WERI-Rb-1 (cell line): ENCODE data around the gene ENTPD1.
A peak's percentile ranks its signal among the peaks of the same experiment; 100 is the strongest.

Experiments
- DNase-seq: peaks from one replicate; pipeline ENCODE4 v3.0.0-alpha.2; 2020
- H3K27ac ChIP-seq: fragments of 250-450 bp; sonication (Bioruptor Pico); 2 replicates; pipeline ENCODE4 v1.5.1; 2020; ENCODE audit warnings: mild to moderate bottlenecking, moderate library complexity
- H3K27me3 ChIP-seq: fragments of 250-450 bp; sonication (Bioruptor Pico); 2 replicates; pipeline ENCODE4 v1.5.1; 2021; ENCODE audit warnings: mild to moderate bottlenecking, low read depth, moderate library complexity; ENCODE audit not compliant: insufficient read depth, severe bottlenecking
- H3K36me3 ChIP-seq: fragments of 250-450 bp; sonication (Bioruptor Pico); 2 replicates; pipeline ENCODE4 v1.5.1; 2020; ENCODE audit warnings: mild to moderate bottlenecking, moderate library complexity
- H3K4me3 ChIP-seq: 2 replicates; pipeline ENCODE4 v1.5.1; 2011; ENCODE audit warnings: low read depth, mild to moderate bottlenecking, control low read depth, low read length
- H3K9me3 ChIP-seq: fragments of 250-450 bp; sonication (Bioruptor Pico); 2 replicates; pipeline ENCODE4 v1.5.1; 2021; ENCODE audit warnings: mild to moderate bottlenecking, moderate library complexity; ENCODE audit not compliant: severe bottlenecking
- TF ChIP-seq, protein P1 (sequence below): IDR thresholded peaks from 2 replicates; pipeline ENCODE4 v1.5.1; 2011; ENCODE audit warnings: low read depth, mild to moderate bottlenecking, control low read depth, inconsistent platforms, low read length

The ENTPD1 gene

GRCh38 chr10:95837783-95838182 is 81.8 kb downstream of the ENTPD1 start:
- Histone ChIP-seq H3K36me3 (no peaks in the 10 kb centered on the region), H3K27ac (no peak overlapping the region), H3K4me3 (no peak overlapping the region), H3K9me3 (no peaks in the 10 kb centered on the region), H3K27me3 (no peaks in the 10 kb centered on the region)
- no peak for DNase-seq
- TF ChIP-seq, protein P1, sequence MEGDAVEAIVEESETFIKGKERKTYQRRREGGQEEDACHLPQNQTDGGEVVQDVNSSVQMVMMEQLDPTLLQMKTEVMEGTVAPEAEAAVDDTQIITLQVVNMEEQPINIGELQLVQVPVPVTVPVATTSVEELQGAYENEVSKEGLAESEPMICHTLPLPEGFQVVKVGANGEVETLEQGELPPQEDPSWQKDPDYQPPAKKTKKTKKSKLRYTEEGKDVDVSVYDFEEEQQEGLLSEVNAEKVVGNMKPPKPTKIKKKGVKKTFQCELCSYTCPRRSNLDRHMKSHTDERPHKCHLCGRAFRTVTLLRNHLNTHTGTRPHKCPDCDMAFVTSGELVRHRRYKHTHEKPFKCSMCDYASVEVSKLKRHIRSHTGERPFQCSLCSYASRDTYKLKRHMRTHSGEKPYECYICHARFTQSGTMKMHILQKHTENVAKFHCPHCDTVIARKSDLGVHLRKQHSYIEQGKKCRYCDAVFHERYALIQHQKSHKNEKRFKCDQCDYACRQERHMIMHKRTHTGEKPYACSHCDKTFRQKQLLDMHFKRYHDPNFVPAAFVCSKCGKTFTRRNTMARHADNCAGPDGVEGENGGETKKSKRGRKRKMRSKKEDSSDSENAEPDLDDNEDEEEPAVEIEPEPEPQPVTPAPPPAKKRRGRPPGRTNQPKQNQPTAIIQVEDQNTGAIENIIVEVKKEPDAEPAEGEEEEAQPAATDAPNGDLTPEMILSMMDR = no peak

DNA sequence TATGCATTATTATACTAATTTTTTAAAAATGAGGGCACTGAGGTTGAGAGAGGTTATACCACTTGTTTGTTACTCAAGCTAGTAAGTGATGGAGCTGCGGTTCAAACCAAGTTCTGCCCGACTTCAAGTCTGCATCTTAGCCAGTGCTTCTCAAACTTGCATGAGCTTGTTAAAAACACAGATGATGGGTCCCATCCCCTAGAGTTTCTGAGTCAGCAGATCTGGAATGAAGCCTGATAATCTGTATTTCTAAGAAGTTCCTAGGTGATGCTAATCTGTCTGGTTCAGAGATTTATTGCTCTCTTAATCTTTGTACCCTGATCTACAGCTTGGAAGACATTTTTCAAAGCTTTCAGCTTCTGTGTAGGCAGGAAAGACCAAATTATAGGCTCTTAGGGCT is 84.2 kb downstream of the ENTPD1 start:
- H3K27ac ChIP-seq = no peak overlapping the region; the same call in 1 of the 2 replicates
- TF ChIP-seq, protein P1 = no peak
- no peaks in the 10 kb centered on the region for H3K27me3 ChIP-seq
- H3K9me3 ChIP-seq = no peaks in the 10 kb centered on the region
- H3K4me3 ChIP-seq = no peak overlapping the region
- DNase-seq = peak; percentile 21
- no peaks in the 10 kb centered on the region for H3K36me3 ChIP-seq

DNA sequence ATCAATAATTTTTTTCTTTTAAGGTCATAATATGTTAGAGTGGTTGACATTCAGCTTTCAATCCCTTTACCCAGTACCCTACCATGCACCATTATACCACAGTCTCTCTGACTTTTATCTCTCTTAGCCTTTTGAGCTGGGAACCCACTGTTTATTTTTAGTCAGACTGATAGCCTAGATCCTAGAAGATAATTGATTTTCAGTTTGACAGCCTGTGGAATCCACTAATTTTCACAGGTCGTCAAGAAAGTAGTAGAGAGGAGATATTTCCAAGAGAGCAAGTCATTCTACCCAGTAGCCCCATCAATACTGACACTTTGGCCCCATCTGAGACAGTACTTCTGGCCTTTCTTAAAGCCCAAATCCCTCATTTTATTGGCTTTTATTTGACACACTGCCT is 84.7 kb downstream of the ENTPD1 start:
- TF ChIP-seq, protein P1 = no peak

GRCh38 chr10:95841661-95842498 is 85.9 kb downstream of the ENTPD1 start:
- H3K36me3 ChIP-seq = no peaks in the 10 kb centered on the region
- TF ChIP-seq, protein P1 = peak; percentile 32; the same call in 1 of the 2 replicates
- no peaks in the 10 kb centered on the region for H3K27me3 ChIP-seq
- H3K4me3 ChIP-seq = no peak overlapping the region
- no peak overlapping the region for H3K27ac ChIP-seq
- DNase-seq = peak; percentile 57
- H3K9me3 ChIP-seq = no peaks in the 10 kb centered on the region

More for the DNA sequence above, 84.7 kb downstream of the ENTPD1 start:
- Histone ChIP-seq H3K36me3 (no peaks in the 10 kb centered on the region), H3K4me3 (no peak overlapping the region), H3K27ac (no peak overlapping the region; the same call in 1 of the 2 replicates), H3K27me3 (no peaks in the 10 kb centered on the region), H3K9me3 (no peaks in the 10 kb centered on the region)
- no peak for DNase-seq

DNA sequence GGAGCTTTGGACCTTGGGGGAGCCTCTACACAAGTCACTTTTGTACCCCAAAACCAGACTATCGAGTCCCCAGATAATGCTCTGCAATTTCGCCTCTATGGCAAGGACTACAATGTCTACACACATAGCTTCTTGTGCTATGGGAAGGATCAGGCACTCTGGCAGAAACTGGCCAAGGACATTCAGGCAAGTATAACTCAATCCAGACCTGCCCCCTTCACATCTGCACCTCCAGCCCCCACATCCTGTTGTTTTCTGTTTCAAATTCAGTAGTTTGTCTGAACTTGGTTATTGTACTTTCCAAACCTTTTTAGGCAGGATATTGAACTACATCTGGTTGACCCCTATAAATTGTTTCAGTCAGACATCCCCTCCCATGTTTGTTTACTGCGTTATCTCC is 89.4 kb downstream of the ENTPD1 start:
- Histone ChIP-seq H3K9me3 (no peaks in the 10 kb centered on the region), H3K27me3 (no peaks in the 10 kb centered on the region), H3K4me3 (no peak overlapping the region), H3K27ac (no peak overlapping the region), H3K36me3 (no peaks in the 10 kb centered on the region)
- DNase-seq = no peak
- TF ChIP-seq, protein P1 = no peak

- H3K4me3 ChIP-seq = no peak overlapping the region
- no peaks in the 10 kb centered on the region for H3K9me3 ChIP-seq
- no peak overlapping the region for H3K27ac ChIP-seq
- TF ChIP-seq, protein P1 = no peak
- H3K36me3 ChIP-seq = no peaks in the 10 kb centered on the region
- DNase-seq = no peak
- H3K27me3 ChIP-seq = no peaks in the 10 kb centered on the region
Measured at GRCh38 chr10:95847007-95847406, 91.0 kb downstream of the ENTPD1 start.
